HG03159 (cell line): Measurements from ENCODE around the gene MYO15B.

Experiments
- ATAC-seq: cut with Tn5 transposase; IDR thresholded peaks from one replicate; pipeline ENCODE4 v1.9.1; 2021; ENCODE audit warnings: mild to moderate bottlenecking, moderate library complexity; ENCODE audit not compliant: unreplicated experiment

MYO15B gene

DNA sequence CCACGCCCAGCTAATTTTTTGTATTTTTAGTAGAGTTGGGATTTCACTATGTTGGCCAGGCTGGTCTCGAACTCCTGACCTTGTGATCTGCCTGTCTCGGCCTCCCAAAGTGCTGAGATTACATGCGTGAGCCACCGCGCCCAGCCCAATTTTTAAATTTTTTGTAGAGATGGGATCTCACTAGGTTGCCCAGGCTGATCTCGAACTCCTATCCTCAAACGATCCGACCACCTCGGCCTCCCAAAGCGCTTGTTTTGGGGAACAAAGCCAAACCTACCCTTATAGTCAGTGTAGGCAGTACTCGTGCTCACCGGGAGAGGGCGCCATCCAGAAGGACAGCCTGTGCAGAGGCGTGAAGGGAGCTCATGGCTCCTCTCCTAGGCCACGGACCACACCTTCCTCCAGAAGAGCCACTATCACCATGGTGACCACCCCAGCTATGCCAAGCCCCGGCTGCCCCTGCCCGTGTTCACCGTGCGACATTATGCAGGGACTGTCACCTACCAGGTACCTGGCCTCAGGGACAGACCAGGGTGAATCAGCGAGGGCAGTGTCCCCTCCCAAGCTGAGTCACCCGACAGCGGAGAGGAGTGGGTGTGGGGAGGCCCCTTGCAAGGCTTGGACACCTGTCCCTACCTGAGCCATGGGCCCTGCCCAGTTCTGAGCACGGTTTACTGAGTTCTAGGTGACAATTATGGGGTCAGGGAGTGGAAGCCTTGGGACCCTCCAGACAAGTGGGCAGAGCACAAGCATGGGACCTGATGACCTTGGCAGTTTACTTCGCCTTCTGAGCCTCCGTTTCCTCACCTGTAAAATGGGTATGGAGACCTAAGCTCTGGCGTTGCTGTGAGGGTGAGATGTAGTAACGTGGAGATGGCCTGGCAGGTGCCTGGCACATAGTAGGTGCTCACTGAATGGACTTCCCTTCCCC, 13.7 kb downstream of the MYO15B start:
- ATAC-seq, result no peak

DNA sequence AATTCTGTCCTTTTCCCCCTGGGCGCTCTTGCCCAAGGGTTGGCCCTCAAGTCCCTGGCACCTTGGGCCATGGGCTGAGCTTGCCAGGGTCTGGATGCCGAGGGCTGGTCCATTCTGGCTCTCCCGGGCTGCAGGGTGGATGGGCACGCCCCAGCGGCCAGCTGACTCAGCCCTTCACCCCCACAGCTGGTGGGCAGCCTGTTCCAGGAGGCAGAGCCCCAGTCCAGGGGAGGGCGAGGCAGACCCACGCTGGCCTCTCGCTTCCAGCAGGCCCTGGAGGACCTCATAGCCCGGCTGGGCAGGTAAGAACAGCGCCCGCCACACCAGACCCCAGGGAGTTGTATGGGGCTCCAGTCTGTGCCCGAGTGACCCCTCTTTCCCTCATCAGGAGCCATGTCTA, 15.0 kb downstream of the MYO15B start:
- ATAC-seq, result no peak

DNA sequence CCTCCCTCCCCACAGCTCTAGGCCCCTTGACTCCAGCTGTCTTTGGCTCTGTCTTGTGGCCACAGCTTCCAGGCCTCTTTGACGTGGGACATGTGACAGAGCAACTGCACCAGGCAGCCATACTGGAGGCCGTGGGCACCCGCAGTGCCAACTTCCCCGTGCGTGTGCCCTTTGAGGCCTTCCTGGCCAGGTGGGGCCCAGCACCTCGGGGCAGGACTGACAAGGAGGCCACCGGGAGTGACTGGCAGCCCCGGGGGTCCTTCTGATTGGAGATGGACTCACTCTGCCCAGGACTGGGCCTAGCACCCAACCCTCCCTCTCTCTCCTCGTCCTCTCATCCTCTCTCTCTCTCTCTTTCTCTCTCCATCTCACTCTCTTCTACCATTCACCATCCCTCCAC, 15.5 kb downstream of the MYO15B start:
- ATAC-seq, result no peak

DNA sequence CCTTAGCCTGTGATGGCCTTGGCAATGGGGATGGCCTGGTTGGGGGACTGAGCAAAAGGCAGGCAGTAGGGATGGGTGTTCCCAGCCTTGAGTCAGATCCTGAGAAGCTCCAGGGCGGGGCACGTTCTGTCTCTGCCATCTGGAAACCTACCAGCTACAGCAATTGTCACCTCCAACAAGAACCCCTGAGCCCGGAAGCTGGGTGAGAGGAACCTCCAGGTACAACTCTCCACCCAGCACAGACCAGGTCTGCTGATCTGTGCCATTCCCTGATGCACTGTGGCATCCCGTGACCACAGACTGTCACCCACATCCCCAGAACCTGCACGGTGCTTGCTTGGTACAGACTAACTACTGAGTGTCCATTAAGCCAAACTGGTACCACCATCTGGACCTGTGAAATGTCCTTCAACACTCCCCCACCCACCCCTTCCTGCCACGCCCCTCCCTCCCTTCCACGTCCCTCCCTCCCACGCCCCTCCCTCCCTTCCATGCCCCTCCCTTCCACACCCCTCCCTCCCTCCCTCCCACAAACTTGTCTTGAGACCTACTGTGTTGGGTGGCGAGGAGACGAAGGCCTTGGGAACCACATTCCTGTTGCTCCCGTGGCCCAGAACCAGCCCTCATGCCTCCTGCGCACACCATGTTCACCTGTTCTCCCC, 16.6 kb downstream of the MYO15B start:
- no peak for ATAC-seq

- no peak for ATAC-seq
These were observed 18.2 kb downstream of the MYO15B start for GRCh38 chr17:75605790-75606189.

DNA sequence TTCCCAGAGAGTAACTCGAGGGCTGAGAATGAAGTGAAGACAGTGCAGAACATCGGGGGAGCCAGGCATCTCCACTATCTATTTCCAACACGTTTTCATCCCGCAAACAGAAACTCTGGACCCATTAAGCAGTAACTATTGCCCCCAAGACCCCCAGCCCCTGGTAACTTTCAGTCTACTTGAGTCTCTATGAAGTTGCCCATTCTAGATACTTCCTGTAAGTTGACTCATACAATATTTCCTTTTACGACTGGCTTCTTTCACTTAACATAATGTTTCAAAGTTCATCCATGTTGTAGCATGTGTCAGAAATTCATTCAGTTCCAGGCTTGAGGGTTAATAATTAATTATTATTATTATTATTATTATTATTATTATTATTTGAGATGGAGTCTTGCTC, 19.5 kb downstream of the MYO15B start:
- no peak for ATAC-seq

DNA sequence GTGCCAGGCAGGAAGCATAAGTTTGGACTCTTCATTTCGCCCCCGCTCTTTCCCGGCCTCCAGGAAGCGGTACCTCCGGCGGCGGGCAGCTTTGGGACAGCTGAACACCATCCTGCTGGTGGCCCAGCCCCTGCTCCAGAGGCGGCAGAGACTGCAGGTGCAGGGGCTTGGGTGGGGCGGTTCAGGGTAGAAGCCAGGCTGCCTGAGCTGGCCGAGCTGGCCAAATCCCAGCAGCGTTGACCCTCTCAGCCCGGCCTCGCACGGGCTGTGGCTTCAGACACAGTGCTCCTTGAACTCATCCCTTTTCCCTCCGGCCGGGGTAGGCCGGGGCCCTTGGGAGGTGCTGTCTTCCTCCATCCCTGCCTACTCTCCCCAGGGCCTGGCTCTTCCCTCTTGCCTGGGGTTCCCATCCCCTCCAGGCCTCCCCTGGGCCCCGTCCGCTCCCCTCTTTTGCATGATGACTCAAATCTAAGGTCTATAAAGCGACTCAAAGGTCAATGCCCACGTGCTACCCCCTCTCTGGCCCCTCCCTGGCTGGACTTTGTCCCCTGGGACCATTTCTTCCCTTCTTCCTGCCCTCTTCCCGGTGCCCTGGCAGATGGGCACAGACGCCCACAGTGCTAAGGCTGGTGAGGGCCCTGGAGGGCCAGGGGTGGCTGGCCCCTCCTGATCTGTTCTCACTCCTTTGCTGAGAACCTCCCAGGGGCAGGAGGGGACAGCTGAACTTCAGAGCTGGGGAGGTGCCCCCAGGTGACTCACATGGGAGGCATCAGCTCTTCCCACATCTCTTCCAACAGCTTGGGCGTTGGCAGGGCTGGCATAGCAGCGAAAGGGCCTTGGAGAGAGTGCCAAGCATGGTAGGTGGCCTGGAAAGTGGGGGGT, 22.7 kb downstream of the MYO15B start:
- ATAC-seq, result no peak

DNA sequence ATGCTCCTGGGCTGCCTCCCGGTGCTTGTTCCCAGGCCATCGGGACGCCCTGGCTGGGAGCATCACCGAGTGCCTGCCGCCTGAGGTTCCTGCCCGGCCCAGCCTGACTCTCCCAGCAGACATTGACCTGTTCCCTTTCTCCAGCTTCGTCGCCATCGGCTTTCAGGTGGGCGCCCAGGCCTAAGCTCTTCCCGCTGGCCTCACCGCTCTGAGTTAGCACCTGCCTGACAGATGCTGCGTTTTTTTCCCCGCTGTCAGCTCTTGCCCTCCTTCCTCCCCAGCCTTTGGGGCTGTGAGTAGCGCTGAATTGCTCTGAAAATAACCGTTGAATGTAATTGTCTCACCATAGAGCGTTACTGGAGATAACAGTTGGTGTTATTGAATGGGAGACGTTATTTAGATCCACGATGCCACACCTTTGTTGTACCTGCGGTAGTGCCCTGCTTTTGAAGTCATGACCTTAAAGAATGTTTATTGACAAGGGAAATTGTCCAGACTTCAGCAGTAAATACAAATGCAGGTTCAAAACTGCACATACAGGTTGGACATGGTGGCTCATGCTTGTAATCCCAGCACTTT, 24.3 kb downstream of the MYO15B start:
- no peak for ATAC-seq

GRCh38 chr17:75612906-75613626, 25.5 kb downstream of the MYO15B start:
- ATAC-seq, result no peak

- no peak for ATAC-seq
These were observed 26.4 kb downstream of the MYO15B start for GRCh38 chr17:75614006-75614405.

DNA sequence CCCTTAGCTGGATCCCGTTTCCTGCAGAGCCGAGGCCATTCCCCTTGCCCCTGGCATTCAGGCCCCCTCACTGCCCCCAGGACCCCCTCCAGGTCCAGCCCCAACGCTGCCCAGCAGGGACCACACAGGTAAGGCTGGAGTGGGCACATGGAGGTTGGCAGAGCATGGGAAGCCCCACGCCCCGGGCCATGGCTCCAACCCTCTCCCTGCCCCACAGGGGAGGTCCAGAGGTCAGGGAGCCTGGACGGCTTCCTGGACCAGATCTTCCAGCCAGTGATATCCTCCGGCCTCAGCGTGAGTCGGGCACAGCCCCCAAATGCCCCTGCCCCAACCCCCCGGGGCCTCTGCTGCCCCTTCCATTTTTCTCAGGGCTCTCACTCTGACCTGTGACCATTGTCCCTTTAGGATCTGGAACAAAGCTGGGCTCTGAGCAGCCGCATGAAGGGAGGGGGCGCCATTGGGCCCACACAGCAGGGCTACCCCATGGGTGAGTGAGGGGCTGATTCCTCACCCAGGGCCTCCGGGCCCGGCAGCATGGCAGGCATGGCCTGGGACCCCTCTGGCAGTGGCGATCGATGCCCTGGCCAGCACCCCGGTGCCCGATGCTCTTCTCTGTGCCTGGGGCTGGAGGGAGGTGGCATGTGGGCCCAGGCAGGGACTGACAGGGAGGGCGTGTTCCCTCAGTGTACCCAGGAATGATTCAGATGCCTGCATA, 27.1 kb downstream of the MYO15B start:
- ATAC-seq, result no peak

DNA sequence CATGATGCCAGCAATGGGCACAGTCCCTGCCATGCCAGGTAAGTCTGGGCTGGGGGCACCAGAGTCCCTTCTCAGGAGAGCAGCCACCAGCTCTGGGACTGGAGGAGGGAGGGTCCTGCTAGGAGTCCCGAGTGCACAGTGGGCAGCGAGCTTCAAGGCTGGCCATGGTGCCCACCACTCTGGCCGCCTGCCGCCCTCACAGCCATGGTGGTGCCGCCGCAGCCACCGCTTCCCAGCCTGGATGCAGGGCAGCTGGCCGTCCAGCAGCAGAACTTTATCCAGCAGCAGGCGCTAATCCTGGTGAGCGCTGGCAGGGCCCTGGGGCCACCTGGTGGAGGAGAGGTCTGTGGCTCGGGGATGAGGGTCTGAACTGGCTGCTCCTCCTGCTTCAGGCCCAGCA, 27.7 kb downstream of the MYO15B start:
- ATAC-seq, result no peak

DNA sequence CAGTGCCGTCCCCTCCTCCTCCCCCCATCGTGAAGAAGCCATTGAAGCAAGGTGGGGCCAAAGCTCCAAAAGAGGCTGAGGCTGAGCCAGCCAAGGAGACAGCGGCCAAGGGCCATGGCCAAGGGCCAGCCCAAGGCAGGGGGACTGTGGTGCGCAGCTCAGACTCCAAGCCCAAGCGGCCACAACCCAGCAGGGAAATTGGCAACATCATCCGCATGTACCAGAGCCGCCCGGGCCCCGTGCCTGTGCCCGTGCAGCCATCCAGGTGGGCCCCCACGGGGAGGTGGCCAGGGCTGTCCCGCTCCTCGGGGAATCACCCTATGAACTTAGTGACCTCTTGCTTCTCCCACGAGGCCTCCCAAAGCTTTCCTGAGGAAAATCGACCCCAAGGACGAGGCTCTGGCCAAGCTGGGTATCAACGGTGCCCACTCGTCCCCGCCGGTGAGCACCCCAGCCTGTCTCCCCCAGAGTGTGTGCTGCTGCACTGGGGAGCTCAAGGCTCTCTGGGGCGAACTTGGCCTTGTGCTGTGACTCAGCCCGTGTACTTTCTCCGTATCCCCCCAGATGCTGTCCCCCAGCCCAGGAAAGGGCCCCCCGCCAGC, 29.0 kb downstream of the MYO15B start:
- no peak for ATAC-seq

- ATAC-seq, result no peak
These were observed 29.6 kb downstream of the MYO15B start for GRCh38 chr17:75617218-75617617.

GRCh38 chr17:75617675-75618074, 30.1 kb downstream of the MYO15B start:
- no peak for ATAC-seq

DNA sequence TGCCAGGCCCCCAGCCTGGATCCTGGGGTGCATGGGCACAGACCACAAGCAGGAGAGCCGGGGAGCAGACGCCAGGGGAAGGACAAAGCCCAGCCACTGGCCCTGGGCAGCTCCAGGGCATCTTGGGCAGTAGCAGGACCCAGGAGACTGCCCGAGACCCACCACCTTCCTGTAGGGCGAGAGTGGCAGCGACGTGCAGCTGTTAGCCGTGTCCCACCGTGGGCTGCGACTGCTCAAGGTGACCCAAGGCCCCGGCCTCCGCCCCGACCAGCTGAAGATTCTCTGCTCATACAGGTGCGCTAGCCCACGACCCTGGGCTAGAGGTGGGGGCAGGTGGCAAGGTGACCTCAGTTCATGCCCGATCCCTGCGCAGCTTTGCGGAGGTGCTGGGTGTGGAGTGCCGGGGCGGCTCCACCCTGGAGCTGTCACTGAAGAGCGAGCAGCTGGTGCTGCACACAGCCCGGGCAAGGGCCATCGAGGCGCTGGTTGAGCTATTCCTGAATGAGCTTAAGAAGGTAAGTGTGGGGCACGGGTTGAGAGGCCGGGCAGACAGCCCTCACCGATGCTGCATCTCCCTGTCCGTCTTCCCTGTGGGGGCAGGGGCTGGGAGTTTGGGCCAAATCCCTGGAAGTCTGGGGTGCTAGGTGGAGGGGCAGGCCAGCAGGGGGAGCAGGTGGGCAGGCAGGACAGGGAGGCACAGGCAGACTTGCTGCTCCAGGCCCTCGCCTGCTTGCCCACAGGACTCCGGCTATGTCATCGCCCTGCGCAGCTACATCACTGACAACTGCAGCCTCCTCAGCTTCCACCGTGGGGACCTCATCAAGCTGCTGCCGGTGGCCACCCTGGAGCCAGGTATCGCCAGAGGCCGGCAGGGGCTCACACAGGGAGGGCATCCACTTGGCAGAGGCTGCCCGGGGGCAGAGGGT, 32.2 kb downstream of the MYO15B start:
- no peak for ATAC-seq

DNA sequence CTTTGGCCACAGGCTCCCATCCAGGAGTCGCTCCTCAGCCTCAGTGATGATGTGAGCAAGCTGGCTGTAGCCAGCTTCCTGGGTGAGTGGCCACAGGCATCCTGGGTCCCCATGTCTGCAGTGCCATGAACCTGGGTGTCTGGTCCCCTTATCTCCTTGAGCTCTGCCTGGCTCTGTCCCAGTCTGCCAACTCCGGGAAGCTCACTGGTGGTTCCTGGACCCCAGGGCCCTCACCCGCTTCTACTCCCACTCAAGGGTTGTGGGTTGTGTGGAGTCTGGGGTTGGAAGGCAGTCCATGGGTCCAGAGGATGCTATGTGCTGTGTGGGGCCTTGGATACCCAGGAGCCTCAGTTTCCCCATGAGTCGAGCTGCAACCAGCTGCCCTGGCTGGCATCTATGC, 33.9 kb downstream of the MYO15B start:
- no peak for ATAC-seq

DNA sequence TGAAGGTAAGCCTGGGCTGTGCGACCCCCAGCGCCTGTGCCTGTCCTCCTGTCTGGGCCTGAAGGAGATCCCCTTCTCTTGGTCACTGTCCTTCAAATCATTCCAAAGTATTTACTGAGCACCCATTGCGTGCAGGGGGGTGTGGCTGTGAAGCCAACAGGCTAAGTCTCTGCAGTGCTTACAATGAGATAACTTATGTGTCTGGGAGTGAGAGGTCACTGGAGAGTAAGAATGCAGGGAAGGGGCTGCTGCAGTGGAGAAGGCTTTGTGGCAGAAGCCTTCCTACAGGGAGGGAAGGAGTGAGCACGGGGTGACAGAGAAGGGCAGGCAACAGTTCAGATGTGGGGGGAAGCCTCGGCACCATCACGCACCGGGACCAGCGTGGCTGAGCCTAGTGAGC, 34.5 kb downstream of the MYO15B start:
- ATAC-seq, result no peak
